DMS153 (cell line): Measurements from ENCODE around the gene PCA3.

ENCODE experiments used
- DNase-seq: peaks from one replicate; lab custom pipeline; 2025; lab: John Stamatoyannopoulos, UW

PCA3 gene

DNA sequence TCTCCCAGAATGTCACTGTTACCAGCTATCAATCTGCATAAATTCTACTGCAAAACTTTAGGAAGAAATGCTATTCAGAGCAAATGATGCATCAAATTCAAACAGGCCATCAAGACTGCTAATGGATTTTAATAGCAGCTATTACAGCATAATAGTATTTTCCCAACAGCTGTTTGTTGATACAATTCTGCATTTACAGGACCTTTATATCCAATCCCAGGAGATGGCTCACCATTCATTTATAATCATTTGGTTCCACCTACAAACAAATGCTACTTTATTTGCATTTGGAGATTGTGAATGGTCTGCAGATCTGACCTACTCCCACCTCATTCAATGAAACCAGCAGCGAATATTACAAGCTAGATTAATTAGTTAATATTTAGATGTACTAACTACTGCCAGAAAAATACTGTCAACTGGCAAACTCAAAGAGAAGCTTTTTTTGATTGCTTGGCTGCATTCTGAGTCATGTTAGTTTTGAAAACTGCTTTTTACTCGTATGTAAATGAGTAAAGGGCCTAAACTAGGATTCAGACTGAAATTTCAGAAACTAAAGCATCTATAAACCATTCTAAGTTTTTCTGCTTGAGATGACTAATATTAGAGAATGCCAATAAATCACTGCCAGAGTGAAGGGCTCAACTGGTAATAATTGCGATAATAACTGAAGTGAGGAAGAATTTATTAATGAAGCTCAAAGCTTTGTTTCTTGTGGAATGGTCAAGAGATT lies 7.1 kb upstream of the PCA3 start:
- DNase-seq: peak; percentile 16

DNA sequence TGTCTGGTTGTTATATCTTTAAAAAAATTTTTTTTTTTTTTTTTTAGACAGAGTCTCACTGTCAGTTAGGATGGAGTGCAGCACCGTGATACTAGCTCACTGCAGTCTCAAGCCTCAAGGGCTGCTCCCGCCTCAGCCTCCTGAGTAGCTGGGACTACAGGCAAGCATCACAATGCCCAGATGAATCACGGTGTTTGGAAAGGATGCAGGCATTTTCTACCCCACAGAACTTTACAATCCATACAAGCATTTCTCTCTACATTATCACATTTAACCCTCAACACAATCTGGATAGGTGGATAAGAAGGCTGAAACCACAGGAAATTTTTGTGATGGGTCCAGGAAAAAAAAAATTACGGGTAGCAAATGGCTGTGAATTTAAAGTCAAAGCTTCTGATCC lies 5.8 kb upstream of the PCA3 start:
- no peak for DNase-seq

DNA sequence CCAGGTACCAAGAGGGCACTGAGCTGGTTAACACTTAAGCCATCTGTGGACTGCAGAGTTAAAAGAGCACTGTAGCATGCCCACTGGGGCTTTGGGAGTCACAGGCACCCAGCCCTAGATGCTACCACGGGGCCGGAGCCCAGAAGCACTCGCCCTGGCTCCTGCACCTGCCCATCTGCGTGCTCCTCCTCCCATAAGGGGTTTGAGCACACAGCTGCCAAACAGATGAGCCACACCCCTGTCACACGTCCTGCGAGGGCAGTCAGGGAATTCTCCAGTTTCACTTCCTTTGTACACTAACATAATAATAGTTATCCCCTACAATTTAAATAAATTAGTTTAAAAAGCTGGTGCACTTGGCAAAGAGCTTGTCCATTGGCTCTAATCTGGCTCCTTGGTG lies 4.5 kb upstream of the PCA3 start:
- peak; percentile 86 for DNase-seq

DNA sequence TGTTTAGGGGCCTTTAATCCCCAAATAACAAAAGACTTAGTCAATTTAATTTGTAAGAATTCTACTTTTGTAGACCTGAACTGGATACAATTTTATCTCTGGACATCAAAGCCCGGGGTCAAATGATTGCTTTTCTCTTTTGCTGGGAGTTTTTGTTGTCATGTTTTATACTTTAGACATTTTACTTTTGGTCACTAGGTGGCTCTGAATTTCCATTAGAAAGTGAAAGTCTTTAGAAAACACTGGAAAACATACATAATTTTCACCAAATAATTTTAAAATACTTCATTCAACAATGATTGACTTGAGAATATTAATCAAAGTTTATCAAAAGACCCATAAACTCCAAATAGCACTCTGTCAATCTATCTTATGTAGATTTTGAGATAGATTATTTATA lies 2.8 kb upstream of the PCA3 start:
- DNase-seq: no peak

DNA sequence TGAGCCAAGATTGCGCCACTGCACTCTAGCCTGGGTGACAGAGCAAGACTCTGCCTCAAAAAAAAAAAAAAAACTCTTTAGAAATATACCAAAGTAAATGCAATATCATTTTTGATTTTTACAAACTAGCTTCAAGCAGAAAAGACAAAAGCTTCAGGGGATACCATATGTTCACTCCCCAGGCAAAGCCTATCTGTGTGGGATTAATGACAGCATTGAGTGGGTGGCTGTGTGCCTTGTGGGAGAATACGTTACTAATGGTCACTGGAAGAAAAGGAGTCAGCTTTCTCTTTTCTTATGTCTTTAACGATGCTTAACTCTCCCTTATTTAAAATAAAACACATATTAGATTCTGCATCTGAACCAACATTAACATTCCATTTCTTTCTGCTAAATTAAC lies 1.9 kb downstream of the PCA3 start:
- no peak for DNase-seq

DNA sequence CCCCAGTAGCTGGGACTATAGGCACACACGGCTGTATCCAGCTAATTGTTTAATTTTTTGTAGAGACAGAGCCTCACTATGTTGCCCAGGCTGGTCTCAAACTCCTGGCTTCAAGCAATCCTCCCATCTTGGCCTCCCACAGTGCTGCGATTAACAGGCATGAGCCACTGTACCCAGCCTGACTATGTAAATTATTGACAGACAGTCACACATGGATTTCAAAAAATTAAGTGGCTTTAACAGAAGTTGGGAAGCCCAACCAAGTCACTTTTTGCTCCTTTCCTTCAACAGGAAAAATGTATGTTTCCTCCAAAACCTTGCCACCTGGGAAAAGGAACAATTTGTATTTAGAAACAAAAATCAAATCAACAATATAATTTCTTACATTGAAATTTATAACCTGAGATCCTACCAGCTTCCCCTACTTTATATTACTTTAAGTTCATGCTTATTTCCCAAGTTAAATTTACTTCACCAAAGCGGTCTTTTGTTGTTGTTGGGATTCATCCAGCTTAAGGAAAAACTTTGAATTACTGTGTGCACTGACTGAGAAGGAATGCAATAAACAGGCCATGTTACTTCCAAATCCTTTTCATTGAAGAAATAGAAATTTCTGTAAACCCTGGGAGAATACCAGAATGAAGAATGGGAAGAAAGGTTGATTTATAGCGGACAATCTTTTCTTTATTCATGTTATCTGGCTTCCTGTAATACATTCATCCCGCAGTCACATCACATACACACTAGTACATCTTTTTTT lies 8.6 kb downstream of the PCA3 start:
- no peak for DNase-seq

DNA sequence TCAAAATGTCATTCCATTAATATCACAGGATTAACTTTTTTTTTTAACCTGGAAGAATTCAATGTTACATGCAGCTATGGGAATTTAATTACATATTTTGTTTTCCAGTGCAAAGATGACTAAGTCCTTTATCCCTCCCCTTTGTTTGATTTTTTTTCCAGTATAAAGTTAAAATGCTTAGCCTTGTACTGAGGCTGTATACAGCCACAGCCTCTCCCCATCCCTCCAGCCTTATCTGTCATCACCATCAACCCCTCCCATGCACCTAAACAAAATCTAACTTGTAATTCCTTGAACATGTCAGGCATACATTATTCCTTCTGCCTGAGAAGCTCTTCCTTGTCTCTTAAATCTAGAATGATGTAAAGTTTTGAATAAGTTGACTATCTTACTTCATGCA lies 20.6 kb downstream of the PCA3 start:
- no peak for DNase-seq

DNA sequence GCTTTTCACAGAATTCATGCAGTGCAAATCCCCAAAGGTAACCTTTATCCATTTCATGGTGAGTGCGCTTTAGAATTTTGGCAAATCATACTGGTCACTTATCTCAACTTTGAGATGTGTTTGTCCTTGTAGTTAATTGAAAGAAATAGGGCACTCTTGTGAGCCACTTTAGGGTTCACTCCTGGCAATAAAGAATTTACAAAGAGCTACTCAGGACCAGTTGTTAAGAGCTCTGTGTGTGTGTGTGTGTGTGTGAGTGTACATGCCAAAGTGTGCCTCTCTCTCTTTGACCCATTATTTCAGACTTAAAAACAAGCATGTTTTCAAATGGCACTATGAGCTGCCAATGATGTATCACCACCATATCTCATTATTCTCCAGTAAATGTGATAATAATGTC lies 21.3 kb downstream of the PCA3 start:
- DNase-seq: no peak

DNA sequence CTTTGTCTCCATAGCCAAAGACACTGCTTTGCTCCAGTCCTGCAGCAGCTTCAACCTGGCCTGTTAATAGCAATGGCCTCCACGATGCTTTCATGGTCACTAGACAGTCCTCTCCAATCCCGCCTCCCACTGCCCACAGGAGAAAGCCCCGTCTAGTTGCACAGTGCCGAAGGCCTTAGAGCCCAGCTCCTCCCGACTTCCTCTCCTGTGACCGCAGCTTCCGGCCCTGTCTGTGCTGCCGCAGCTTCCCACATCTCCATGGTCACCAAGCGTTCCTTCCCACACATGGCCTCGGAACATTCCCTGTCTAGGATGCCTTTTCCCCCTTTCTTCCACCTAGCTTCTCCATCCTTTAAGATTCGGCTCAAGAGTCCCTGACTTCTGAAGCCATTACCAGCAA lies 23.4 kb downstream of the PCA3 start:
- no peak for DNase-seq

DNA sequence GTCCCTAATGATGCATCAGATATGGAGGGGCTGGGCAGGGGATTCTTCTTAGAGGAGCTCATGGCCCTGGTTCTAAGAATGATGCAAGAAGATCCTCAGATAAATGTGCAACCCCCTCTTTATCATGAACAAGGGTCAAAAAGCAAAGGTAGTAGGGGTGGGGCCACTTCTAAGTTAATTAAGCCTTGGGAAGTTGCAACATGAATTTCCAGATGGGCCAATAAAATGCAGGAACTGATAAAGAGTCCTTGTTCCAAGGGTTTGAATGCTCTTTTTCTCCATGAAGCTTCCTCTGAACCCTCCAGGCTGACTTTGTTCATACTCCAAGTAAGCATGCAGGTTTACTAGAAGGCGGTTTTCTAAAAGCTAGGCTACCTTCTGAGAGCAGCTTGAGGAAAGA lies 25.6 kb downstream of the PCA3 start:
- DNase-seq: no peak

DNA sequence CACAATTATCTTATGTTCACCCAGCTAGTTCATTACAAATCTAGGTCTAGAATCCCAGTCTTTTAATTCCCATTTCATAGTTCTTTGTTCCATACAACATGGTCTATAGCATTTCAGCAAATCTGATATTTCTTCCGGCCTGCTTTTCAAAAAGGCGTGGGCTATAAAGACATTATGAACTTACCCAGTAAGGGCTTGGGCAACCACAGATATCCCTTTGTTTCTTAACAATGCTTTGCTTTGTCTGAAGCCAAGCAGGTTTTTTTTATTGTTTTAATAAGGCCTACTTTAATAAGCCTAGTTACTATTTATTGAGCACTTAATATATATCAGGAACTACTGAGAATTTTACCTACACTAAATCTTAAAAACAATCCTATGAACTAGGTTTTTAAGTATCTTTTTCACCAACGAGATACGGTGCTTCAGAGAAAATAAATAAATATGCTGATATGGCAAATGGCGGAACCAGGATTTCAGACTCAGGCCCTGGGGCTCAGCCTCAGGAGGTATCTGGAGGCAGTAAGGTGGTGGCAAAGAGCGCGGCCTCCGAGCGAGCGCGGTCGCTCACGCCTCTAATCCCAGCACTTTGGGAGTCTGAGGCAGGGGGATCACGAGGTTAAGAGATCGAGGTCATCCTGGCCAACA lies 29.7 kb downstream of the PCA3 start:
- DNase-seq: no peak

DNA sequence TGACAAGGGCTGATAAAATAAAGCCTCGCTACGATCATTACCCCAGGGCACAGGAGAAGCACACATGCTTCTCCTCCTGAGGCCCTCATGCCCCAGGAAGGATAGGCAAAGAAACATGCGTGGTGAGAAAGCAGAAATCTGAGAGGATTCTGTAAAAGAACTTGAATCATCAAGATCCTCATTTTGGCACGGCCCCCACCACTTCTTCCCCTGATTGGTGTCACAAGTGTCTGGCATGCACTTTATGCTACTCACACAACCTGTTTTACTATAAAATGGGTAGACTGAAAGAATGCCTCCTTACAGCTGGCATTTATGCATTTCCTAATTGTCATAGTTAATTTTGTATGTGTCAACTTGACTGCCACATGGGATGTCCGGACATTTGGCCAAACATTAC lies 32.1 kb downstream of the PCA3 start:
- DNase-seq: no peak

DNA sequence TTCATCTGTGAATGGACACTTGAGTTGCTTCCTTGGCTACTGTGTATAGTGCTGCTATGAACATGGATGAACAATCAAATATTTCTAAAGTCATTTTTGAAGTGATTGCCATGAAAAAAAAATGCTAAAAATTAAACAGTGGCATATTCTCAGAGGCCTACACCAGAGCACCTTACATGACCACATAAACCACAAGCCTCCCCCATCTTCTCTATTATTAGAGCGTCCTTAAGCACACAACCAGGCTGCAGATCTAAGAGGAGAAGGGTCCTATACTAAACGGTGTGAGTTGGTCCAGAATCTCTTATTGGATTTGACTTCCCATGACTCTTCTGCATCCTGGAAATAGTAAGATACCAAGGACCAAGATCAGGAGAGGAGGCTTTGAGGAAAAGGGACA lies 34.3 kb downstream of the PCA3 start:
- DNase-seq: no peak

DNA sequence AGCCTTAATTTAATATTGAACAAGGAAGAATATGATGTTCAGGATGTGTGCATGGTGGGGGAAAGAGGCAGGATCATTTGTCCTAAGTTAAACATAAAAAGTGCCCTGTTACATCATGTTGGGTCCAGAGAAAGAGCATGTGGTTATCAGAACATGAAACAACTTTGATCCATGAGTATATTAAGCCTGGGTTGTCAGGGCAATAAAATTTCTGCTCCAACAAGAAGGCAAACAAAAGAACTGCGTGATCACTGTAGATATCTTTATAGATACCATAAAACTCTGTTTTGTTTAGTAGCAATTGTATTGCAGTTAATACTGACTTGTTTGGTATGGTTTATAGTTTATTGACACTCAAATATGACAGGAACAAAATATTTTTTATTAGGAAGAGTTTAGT lies 35.2 kb downstream of the PCA3 start:
- DNase-seq: peak; percentile 23

DNA sequence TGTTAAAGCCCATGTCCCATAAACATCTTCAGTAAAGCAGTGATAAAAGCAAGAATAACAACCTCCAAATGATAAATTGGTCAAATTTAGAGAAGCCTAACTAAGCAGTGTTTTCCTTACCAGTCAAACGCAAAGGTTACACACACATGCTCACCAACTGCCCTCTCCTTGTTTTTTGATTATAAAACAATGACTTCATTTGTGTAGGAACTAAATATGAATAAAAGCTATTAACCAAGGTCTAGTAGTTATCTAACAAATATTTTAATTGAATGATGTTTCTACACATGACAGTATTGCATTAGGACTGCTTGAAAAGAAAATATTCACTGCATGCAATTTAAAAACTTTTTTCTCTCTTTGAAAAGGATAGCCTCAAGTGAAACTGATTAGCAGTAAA lies 36.7 kb downstream of the PCA3 start:
- DNase-seq: no peak

DNA sequence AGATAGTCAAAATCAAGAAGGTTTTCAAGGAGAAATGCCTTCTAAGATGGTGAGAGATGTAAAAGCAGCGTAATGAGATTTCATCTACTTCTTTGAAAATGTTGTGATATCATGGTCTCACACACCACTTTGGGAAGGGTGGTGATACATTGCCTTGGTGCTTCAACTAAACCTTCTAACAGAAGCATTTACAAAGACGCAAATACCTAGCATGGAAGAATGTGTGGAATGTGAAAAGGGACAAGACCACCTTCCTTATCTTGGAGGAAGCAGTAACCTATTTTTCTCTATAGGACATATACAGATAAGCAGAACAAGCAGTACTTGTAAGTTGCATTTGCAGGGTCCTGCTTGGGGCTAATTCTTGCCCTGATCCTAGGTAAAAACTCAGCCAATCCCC lies 38.8 kb downstream of the PCA3 start:
- no peak for DNase-seq

DNA sequence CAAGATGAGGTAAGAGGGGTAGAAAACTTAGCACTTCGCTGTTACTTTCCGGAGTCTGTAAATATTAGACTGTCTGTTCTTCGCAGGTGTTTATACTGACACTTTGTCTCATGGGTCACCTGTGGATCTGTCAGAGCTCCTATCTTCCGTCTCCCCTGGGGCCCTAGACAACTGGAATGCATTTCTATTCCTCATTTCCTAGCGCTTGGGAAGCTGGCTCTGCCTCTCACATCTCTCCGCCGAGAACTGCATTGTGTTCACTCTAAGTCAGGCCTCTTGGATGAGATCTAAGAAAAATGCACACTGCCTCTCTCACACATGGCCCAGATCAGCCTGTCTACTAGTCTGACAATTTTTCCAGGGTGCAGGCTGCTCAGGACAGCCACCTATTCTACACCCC lies 39.5 kb downstream of the PCA3 start:
- no peak for DNase-seq

DNA sequence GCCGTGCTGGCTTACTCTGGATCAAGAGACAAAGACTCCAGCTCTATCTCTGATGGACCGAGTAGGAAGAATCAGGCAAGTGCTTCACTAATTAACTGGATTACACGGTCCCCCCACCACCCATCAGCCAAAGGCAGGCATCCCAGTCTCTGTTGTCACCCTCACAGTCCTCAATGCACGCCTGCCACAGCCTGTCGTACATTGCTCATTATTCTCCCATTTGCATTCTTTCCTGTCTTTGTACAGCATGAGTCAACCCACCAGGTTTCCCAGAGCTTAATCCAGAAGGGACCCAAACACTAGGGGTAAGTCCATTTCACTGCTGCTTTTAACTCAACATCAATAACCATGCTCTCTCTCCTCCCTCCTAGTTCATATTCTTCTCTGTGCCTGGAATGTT lies 44.4 kb downstream of the PCA3 start:
- no peak for DNase-seq

DNA sequence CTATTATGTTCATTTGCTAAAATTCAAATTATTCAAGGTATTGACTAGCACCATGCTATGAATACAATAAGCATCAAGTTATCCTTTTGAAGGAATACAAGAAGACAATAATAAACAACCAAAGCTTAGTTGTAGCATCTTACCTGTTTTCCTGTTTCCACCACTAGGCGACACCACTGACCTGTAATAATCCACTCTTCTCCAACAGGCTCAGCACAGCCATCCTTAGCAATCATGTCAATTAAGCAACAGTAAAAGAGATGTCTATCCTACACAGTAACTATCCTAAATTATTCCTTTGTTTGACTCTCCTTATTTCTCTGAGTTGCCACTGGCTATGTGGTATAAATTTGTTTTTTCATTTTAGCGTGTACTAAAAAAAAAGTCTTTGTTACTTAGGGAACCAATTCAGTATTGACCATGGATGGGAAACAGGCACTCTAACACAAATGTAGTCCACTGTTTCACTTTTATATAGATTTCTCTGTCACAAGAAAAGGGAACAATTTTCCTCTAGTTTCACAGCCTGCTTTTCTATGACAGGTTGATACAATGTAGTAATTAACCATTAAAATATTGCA lies 46.2 kb downstream of the PCA3 start:
- DNase-seq: peak; percentile 51

DNA sequence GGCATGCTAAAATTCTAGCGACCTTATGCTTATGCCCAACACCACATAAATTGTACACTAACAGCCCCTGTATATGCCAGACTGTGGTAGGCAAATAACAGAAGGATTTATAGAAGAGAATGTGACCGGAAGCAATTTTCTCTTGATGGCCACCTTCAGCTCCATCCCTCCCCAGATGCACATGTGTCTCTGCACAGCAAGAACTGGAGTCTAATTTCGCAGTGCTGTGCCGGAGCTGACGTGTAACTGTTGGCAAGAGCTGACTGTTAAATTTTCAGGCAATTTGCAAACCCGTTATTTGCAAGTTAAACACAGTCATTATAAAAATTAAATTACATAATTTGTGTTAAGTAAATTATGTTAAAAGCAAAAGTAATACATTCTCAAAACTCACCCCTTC lies 48.4 kb downstream of the PCA3 start:
- DNase-seq: no peak

DNA sequence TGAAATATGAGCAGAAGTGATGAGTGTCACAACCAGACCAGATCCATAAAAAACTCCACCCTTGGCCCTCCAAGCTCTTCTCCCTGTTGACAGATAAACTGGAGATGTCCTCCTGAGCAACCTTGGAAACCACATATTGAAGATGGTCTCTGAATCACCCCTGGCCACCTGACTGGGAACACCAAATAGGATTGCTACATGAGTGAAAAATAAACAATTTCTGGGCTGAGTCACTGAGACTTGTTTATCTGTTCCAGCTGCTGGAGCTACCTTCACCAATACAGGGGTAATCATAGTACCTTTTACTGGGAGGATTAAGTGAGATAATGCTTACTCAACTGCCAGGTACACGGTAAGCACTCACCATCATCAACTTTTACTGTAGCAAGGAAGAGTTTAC lies 53.3 kb downstream of the PCA3 start:
- no peak for DNase-seq

DNA sequence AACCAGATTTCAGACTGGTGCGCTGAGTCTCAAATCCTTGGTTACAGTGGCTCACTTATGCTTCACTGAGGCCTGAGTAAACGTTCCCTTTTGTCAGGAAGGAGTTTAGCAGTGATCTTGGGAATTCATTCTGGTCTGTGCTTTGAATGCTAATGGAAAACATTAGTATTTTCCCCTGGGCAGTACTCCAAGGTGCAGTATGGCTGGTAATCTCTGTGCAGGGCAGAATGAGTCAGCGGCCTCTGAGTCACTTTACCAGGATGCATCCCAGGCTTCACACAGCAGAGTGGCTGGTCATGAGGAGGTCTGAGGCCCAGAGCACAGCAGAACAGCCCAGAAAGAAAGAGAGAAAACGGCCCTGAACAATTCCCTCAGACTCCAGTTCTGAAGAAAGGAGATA lies 54.0 kb downstream of the PCA3 start:
- peak; percentile 68 for DNase-seq

DNA sequence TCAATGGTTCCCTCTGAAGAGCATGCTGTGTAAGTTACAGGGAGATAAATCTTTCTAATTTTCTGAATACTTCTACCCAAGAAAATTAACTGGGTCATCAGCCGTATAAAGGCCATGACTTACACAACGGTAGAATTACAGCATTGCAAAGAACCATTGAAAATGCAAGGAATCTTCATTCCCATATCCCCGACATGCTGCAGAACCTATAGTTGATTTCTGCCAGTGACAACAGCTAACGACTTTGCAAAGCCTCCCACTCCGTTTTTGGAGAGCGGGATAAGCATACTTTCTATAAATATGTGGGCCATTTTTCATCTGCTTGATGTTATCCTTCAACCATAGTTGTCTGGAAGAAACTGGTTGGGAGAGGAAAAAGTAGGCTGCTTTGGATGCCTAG lies 56.2 kb downstream of the PCA3 start:
- no peak for DNase-seq
